HEK293T (cell line): Measurements from ENCODE around the gene RAMP3.

Source experiments
- CTCF ChIA-PET: fragments of 350-600 bp; formaldehyde crosslinking; extraction: SDS; loops from one replicate; lab custom pipeline; 2021; ENCODE audit warnings: antibody characterized with exemption, inconsistent platforms; lab: Yijun Ruan, JAX
- POLR2A ChIA-PET: fragments of 350-600 bp; formaldehyde crosslinking; extraction: SDS; loops from one replicate; lab custom pipeline; 2020; ENCODE audit warnings: antibody characterized with exemption, inconsistent platforms; lab: Yijun Ruan, JAX
- DNase-seq: peaks from one replicate; pipeline ENCODE4 v3.0.0; 2012; ENCODE audit warnings: mixed read lengths; ENCODE audit errors: extremely low spot score
- ARNT ChIP-seq: fragments of 450-650 bp; IDR thresholded peaks from 2 replicates; pipeline ENCODE4 v1.6.1; 2017; ENCODE audit warnings: mild to moderate bottlenecking
- BHLHE40 ChIP-seq: fragments of 450-650 bp; IDR thresholded peaks from 2 replicates; pipeline ENCODE4 v1.6.1; 2016; ENCODE audit warnings: mild to moderate bottlenecking, moderate library complexity, borderline replicate concordance
- CTBP1 ChIP-seq: fragments of 450-650 bp; IDR thresholded peaks from 2 replicates; pipeline ENCODE4 v1.6.1; 2016; ENCODE audit warnings: borderline replicate concordance
- ELF4 ChIP-seq: fragments of 450-650 bp; IDR thresholded peaks from 2 replicates; pipeline ENCODE4 v1.6.1; 2017; ENCODE audit warnings: antibody characterized with exemption
- FOXA1 ChIP-seq: fragments of 450-650 bp; IDR thresholded peaks from 2 replicates; pipeline ENCODE4 v1.6.1; 2016; ENCODE audit warnings: mild to moderate bottlenecking
- FOXK2 ChIP-seq: fragments of 450-650 bp; IDR thresholded peaks from 2 replicates; pipeline ENCODE4 v1.6.1; 2016; ENCODE audit warnings: mild to moderate bottlenecking
- FOXM1 ChIP-seq: fragments of 450-650 bp; IDR thresholded peaks from 2 replicates; pipeline ENCODE4 v1.6.1; 2017; ENCODE audit warnings: mild to moderate bottlenecking, borderline replicate concordance
- HDGF ChIP-seq: fragments of 450-650 bp; IDR thresholded peaks from 2 replicates; pipeline ENCODE4 v1.6.1; 2017; ENCODE audit warnings: antibody characterized with exemption, borderline replicate concordance
- L3MBTL2 ChIP-seq: fragments of 450-650 bp; conservative IDR thresholded peaks from 2 replicates; pipeline ENCODE4 v1.6.1; 2016; ENCODE audit warnings: mild to moderate bottlenecking
- LEF1 ChIP-seq: fragments of 450-650 bp; IDR thresholded peaks from 2 replicates; pipeline ENCODE4 v1.6.1; 2017; ENCODE audit warnings: mild to moderate bottlenecking, borderline replicate concordance
- NFRKB ChIP-seq: fragments of 450-650 bp; IDR thresholded peaks from 2 replicates; pipeline ENCODE4 v1.6.1; 2016; ENCODE audit warnings: mild to moderate bottlenecking, moderate library complexity
- SP1 ChIP-seq: fragments of 450-650 bp; IDR thresholded peaks from 2 replicates; pipeline ENCODE4 v1.6.1; 2017
- SUZ12 ChIP-seq: fragments of 450-650 bp; IDR thresholded peaks from 2 replicates; pipeline ENCODE4 v1.6.1; 2016; ENCODE audit warnings: mild to moderate bottlenecking
- TARDBP ChIP-seq: fragments of 450-650 bp; IDR thresholded peaks from 2 replicates; pipeline ENCODE4 v1.6.1; 2016
- ZNF384 ChIP-seq: fragments of 450-650 bp; IDR thresholded peaks from 2 replicates; pipeline ENCODE4 v1.6.1; 2016
- TF ChIP-seq, protein P1 (sequence below): fragments of 450-650 bp; IDR thresholded peaks from 2 replicates; pipeline ENCODE4 v1.6.1; 2016

The RAMP3 gene

DNA sequence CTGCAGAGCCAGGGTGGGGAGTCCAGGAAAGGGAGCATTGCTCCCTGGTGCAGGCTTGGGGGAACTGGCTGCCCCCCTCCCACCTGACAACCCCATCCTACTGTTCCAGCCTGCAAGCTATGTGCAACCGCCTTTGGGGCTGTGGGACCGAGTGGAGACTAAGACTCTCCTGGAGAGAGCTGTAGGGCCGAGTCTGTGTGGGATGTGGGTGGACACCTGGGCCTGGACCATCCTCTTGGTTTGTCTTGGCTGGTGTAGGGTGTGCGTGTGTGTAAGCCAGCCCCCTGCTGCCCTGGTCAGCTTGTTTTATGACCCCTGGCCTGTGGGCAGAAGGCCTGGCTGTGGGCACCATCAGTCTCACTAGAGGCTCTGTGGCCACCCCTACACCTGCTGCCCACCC, 1.6 kb upstream of the RAMP3 start:
- TF ChIP-seq ARNT, result no peak
- POLR2A ChIA-PET, result no interaction called here
- CTCF ChIA-PET, result interaction anchor here (0.9 kb wide), 1 partner anchor 61 kb away, joined by 3 read pairs; no protein-coding TSS in a partner anchor
- DNase-seq, result no peak

DNA sequence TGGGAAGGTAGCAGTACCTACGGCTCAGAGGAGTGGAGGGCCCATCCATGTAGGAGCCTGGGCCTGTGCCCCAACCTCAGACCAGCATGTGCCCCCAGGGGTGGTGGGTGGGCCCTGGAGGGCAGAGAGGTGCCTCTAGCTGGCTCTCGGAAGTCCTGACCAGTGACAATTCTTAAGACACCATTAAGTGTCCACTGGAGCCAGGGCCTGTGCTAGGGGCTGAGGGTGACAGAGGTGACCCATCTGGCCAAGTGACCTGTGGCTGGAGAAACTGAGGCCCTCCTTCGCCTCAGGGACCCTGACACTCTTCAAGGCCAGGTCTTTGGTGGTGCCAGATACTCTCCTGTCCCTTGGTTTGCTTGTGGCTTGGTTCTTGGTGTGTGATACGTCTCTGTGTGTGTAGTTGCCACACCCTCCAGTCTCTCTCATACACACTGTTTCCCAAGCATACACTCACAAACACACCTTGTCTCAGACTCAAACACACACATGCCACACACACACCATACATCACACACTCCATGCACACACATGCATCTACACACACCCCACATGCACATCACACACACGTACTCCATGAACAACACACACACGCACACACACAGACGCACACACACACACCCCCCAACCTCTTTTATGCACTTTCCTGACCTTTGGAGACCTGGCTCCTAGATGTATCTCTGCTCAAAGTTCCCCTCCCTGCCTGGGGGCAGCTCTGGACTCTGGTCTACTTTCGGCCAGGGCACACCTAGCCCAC, 897 bp upstream of the RAMP3 start:
- DNase-seq, result no peak
- TF ChIP-seq BHLHE40, result no peak
- CTCF ChIA-PET, result no interaction called here
- POLR2A ChIA-PET, result no interaction called here

DNA sequence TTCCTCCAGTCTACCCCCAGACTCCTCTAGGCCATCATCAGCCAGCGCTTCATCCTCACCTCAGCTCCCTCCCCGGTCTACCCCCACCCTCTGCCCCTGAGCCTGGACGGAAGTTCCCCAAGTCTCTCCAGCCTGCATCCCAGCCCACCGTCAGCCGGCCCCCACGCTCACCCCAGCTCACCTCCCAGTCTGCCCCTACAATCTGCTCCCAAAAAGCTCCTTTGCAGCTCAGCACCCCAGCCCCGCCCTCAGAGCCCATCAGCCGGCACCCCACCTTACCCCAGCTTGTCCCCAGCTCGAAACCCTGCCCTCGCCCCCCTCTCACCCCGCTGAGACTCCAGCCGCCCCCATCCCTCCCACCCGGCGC, 322 bp upstream of the RAMP3 start:
- TF ChIP-seq CTBP1, result no peak
- no peak for TF ChIP-seq TARDBP
- no peak for TF ChIP-seq BHLHE40
- TF ChIP-seq SP1, result no peak
- no peak for TF ChIP-seq FOXA1
- TF ChIP-seq NFRKB, result no peak
- ChIA-PET CTCF (interaction anchor here (2.1 kb wide), 1 partner anchor 103 kb away, joined by 6 read pairs; no protein-coding TSS in a partner anchor), POLR2A (no interaction called here)
- DNase-seq, result no peak

DNA sequence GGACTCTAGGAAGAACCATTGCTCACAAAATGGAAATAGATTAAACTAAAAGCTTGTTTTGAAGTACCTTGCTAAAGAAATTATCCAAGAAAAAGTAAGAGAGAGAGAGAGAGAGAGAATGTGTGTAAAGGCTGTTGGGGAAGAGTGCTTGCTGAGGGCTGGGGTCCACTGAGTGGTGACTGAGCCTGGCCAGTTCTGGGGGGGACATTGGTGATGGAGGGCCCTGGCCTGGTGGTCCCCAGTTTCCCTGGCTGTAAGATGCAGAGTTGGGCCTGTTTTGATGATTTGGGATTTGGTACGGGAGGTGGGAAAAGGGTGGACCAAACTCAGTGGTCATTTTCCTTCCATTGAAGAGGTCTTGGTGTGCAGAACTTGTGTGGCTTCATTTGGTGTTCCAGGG, 880 bp downstream of the RAMP3 start:
- TF ChIP-seq, protein P1, sequence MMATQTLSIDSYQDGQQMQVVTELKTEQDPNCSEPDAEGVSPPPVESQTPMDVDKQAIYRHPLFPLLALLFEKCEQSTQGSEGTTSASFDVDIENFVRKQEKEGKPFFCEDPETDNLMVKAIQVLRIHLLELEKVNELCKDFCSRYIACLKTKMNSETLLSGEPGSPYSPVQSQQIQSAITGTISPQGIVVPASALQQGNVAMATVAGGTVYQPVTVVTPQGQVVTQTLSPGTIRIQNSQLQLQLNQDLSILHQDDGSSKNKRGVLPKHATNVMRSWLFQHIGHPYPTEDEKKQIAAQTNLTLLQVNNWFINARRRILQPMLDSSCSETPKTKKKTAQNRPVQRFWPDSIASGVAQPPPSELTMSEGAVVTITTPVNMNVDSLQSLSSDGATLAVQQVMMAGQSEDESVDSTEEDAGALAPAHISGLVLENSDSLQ, result no peak
- no peak for TF ChIP-seq ZNF384
- no peak for TF ChIP-seq NFRKB
- TF ChIP-seq CTBP1, result no peak
- no peak for TF ChIP-seq SUZ12
- DNase-seq, result no peak
- ChIA-PET CTCF (interaction anchor here (2.1 kb wide), 1 partner anchor 102 kb away, joined by 6 read pairs; no protein-coding TSS in a partner anchor), POLR2A (no interaction called here)

DNA sequence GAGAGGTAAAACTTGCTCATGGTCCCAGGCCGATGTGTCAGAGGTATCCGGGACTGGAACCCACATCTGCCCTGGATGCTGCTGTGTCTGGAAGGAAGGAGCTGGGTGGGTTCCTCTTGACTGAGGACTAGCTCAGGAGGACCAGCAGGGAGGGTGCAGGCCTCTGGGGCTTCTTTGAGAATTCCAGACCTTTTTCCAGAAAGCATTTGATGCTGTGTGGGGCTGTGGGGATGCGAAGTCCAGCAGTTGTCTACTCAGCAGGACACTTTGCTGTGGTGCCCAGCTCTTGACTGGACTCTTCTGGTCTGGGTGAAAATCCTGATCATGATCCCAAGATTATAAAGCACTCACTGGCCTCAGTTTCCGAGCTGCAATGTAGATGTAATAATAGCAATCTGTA, 1.7 kb downstream of the RAMP3 start:
- DNase-seq, result no peak
- CTCF ChIA-PET, result interaction anchor here (2.1 kb wide), 1 partner anchor 101 kb away, joined by 6 read pairs; no protein-coding TSS in a partner anchor
- TF ChIP-seq ARNT, result no peak
- no peak for TF ChIP-seq FOXM1
- TF ChIP-seq LEF1, result no peak
- TF ChIP-seq BHLHE40, result no peak
- TF ChIP-seq, protein P1, result no peak
- no peak for TF ChIP-seq HDGF
- no peak for TF ChIP-seq FOXA1
- TF ChIP-seq TARDBP, result no peak
- TF ChIP-seq ELF4, result no peak
- no peak for TF ChIP-seq SUZ12
- TF ChIP-seq SP1, result no peak
- no peak for TF ChIP-seq CTBP1
- no peak for TF ChIP-seq NFRKB
- TF ChIP-seq ZNF384, result no peak
- TF ChIP-seq FOXK2, result no peak
- TF ChIP-seq L3MBTL2, result no peak
- POLR2A ChIA-PET, result no interaction called here

DNA sequence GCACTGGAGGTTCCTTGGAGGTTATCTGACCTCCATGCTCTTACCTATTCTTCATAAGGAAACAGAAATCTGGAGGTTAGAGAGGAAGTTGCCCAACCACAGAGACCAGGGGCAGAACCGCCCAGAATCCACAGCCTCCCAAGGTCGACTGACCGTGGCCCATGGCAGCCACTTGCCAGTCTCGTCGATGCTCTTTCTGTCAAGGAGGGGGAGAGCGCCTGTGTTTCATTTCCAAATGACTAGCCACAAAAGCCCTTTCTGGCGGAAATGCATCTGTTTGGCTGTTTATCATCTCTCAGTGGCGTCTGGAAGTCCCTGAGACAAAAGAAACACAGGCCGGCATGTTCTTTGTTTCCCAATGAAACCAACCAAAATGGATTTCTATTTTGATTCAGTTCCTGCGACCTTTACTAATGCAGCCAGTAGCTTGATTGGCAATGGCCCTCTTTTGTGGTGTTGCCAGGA, 2.9 kb downstream of the RAMP3 start:
- ChIA-PET POLR2A (no interaction called here), CTCF (no interaction called here)
- DNase-seq, result no peak
- TF ChIP-seq ARNT (no peak), ZNF384 (no peak), BHLHE40 (no peak), FOXK2 (no peak), ELF4 (no peak), NFRKB (no peak), FOXM1 (no peak), L3MBTL2 (no peak), SUZ12 (no peak), SP1 (no peak), LEF1 (no peak), CTBP1 (no peak)

DNA sequence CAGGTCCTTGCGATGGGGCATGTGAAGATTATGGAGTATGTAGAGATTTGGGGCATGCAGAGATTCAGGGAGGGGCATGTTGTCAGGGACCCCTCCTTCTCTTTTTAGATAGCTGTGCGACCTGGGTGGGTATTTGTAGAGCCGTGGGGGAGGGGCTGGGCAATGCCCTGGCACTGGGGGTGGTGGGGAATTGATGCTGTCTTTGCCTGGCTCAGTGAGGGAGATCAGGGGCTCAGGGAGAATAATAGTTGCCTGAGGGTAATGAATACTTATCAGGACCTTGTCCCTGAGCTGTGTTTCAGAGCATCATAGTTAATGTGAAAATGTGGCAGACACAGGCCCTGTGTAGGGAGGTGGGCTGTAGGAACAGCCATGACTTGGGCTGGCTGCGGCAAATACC, 3.5 kb downstream of the RAMP3 start:
- CTCF ChIA-PET, result no interaction called here
- POLR2A ChIA-PET, result no interaction called here
- no peak for TF ChIP-seq ZNF384
- TF ChIP-seq HDGF, result no peak
- TF ChIP-seq ARNT, result no peak
- no peak for TF ChIP-seq FOXM1
- TF ChIP-seq CTBP1, result no peak
- TF ChIP-seq SP1, result no peak
- no peak for TF ChIP-seq SUZ12
- TF ChIP-seq TARDBP, result no peak
- TF ChIP-seq ELF4, result no peak
- TF ChIP-seq, protein P1, result no peak
- TF ChIP-seq NFRKB, result no peak
- no peak for TF ChIP-seq L3MBTL2
- TF ChIP-seq FOXK2, result no peak
- no peak for TF ChIP-seq BHLHE40
- TF ChIP-seq LEF1, result no peak
- TF ChIP-seq FOXA1, result no peak
- no peak for DNase-seq
